NB4 (cell line): ENCODE results near the gene CBFA2T3.

ENCODE experiments used
- CTCF ChIP-seq: IDR thresholded peaks from one replicate; pipeline ENCODE4 v1.5.1; 2012; ENCODE audit warnings: low read depth, low read length
- MAX ChIP-seq: IDR thresholded peaks from 2 replicates; pipeline ENCODE4 v1.6.1; 2011; ENCODE audit warnings: low read depth, low read length
- MYC ChIP-seq: IDR thresholded peaks from 2 replicates; pipeline ENCODE4 v1.6.1; 2011; ENCODE audit warnings: low read depth, low read length
- POLR2A ChIP-seq: IDR thresholded peaks from 2 replicates; pipeline ENCODE4 v1.6.1; 2011; ENCODE audit warnings: mild to moderate bottlenecking; ENCODE audit not compliant: insufficient read length; ENCODE audit errors: extremely low read depth

- no peak for TF ChIP-seq CTCF
- TF ChIP-seq MYC: no peak
- TF ChIP-seq POLR2A: no peak
- no peak for TF ChIP-seq MAX
Measured at GRCh38 chr16:88868974-88869672, 107.9 kb downstream of the CBFA2T3 start.
